HepG2 (cell line): Measurements from ENCODE around the gene TMEM218. TPM values are rescaled to one million over a fixed set of nuclear protein-coding genes. Genes with fewer than 3 reads are reported as not detected.
A peak's percentile ranks its signal among the peaks of the same experiment; 100 is the strongest.

Experiments
- ATAC-seq: fragments of 200-7000 bp; cut with Tn5 transposase; 3 replicates; pipeline ENCODE4 v1.9.1; 2020; ENCODE audit warnings: mild to moderate bottlenecking, moderate library complexity
- BruUV-seq: library from RNA; stranded (reverse); fragments of 400-500 nt; replicated peaks from 2 replicates; lab custom pipeline; 2021; lab: Mats Ljungman, UMichigan
- CTCF ChIA-PET: fragments of 300-600 bp; formaldehyde crosslinking; extraction: SDS; loops from one replicate; lab custom pipeline; 2021; ENCODE audit warnings: low total read pairs, inconsistent platforms, low intra/inter-chr PET ratio; lab: Yijun Ruan, JAX
- POLR2A ChIA-PET: fragments of 350-600 bp; sonication (Branson Sonifier 250); formaldehyde crosslinking; loops from one replicate; lab custom pipeline; 2020; ENCODE audit warnings: antibody characterized with exemption, inconsistent platforms; lab: Yijun Ruan, JAX
- DNase-seq: peaks from one replicate; pipeline ENCODE4 v3.0.0-alpha.2; 2015; ENCODE audit warnings: low spot score
- FAIRE-seq: peaks from 3 replicates; lab custom pipeline; 2011; peaks lifted over from hg19 to GRCh38; lab: Jason Lieb, UNC
- H2AFZ ChIP-seq: one replicate; pipeline ENCODE4 v1.6.1; 2011; ENCODE audit warnings: low read length, inconsistent platforms
- H3K27ac ChIP-seq: fragments of 300-600 bp; 3 replicates; pipeline ENCODE4 v1.8.0; 2011; ENCODE audit warnings: mixed run types, mild to moderate bottlenecking, mixed read lengths, low read length, inconsistent platforms; ENCODE audit not compliant: insufficient read depth; ENCODE audit errors: extremely low read length
- H3K27me3 ChIP-seq, 2 experiments: fragments of 200-600 bp in 1 of 2; 2 replicates in 1 of 2; 3 replicates in 1 of 2; pipeline versions ENCODE4 v1.6.0 to v1.8.0; 2011; ENCODE audit warnings: low read length in 2 of 2, mild to moderate bottlenecking in 2 of 2, moderate library complexity in 2 of 2, inconsistent platforms in 1 of 2; ENCODE audit not compliant: insufficient read depth in 2 of 2, control insufficient read depth in 1 of 2
- H3K36me3 ChIP-seq, 2 experiments: fragments of 200-600 bp in 1 of 2; replicated peaks in 1 of 2; 2 replicates in 1 of 2; 3 replicates in 1 of 2; pipeline versions ENCODE4 v1.5.1 to v1.8.0; 2011; ENCODE audit warnings: low read length in 2 of 2, inconsistent platforms in 1 of 2; ENCODE audit not compliant: insufficient read depth in 2 of 2, control insufficient read depth in 1 of 2
- H3K4me1 ChIP-seq: 2 replicates; pipeline ENCODE4 v1.5.1; 2012; ENCODE audit warnings: low read length, inconsistent platforms; ENCODE audit not compliant: insufficient read depth
- H3K4me2 ChIP-seq: 2 replicates; pipeline ENCODE4 v1.6.0; 2011; ENCODE audit warnings: low read depth, low read length, inconsistent platforms
- H3K4me3 ChIP-seq, 3 experiments: fragments of 200-600 bp in 1 of 3; sonication (generic), shearing (Covaris generic) in 1 of 3; replicated peaks in 1 of 3; 2 replicates each; pipeline ENCODE4 v1.5.1; 2011 to 2016; ENCODE audit warnings: low read length in 3 of 3, inconsistent platforms in 2 of 3, low read depth in 2 of 3, mild to moderate bottlenecking in 2 of 3, control low read depth in 1 of 3, mixed read lengths in 1 of 3; ENCODE audit not compliant: insufficient read depth in 1 of 3
- H3K79me2 ChIP-seq: one replicate; pipeline ENCODE4 v1.6.1; 2011; ENCODE audit warnings: low read length, inconsistent platforms; ENCODE audit not compliant: insufficient read depth
- H3K9ac ChIP-seq: 2 replicates; pipeline ENCODE4 v1.6.0; 2011; ENCODE audit warnings: mild to moderate bottlenecking, low read depth, low read length, inconsistent platforms; ENCODE audit not compliant: insufficient read depth
- H3K9me3 ChIP-seq: 2 replicates; pipeline ENCODE4 v1.5.1; 2012; ENCODE audit warnings: mild to moderate bottlenecking, low read length
- H4K20me1 ChIP-seq: 2 replicates; pipeline ENCODE4 v1.6.0; 2011; ENCODE audit warnings: inconsistent platforms, mild to moderate bottlenecking, low read length, moderate library complexity; ENCODE audit not compliant: insufficient read depth
- CAMTA2 ChIP-seq: sonication (generic); formaldehyde crosslinking; IDR thresholded peaks from 2 replicates; pipeline ENCODE4 v1.4.0; 2020; ENCODE audit warnings: mild to moderate bottlenecking, missing genetic modification reagents, borderline replicate concordance
- KDM2A ChIP-seq: sonication (generic); formaldehyde crosslinking; IDR thresholded peaks from 2 replicates; pipeline ENCODE4 v1.4.0; 2020; ENCODE audit warnings: low read depth, missing genetic modification reagents, borderline replicate concordance
- STAG1 ChIP-seq: sonication (generic); formaldehyde crosslinking; IDR thresholded peaks from 2 replicates; pipeline ENCODE4 v1.4.0; 2020; ENCODE audit warnings: missing genetic modification reagents
- ZBTB21 ChIP-seq: sonication (generic); formaldehyde crosslinking; IDR thresholded peaks from 2 replicates; pipeline ENCODE4 v1.4.0; 2020; ENCODE audit warnings: missing genetic modification reagents
- ZMYM4 ChIP-seq: sonication (generic); formaldehyde crosslinking; IDR thresholded peaks from 2 replicates; pipeline ENCODE4 v1.8.1; 2023; ENCODE audit warnings: mild to moderate bottlenecking, missing genetic modification reagents
- ZNF234 ChIP-seq: sonication (generic); formaldehyde crosslinking; conservative IDR thresholded peaks from 2 replicates; pipeline ENCODE4 v1.5.1; 2020; ENCODE audit warnings: mild to moderate bottlenecking, missing genetic modification reagents
- WGBS: methylation state at CpG from one replicate; pipeline ENCODE4 v1.1.6; 2017; ENCODE audit warnings: low lambda C conversion rate; 5-methylcytosine and 5-hydroxymethylcytosine counted together
- in situ Hi-C: cut with HindIII; loops from 2 replicates; pipeline ENCODE4 v1.10.0; 2017; ENCODE audit warnings: low pct_unique_long_range_greater_than_20kb; ENCODE audit not compliant: extremely low pct_ligation_motif_present
- intact Hi-C: fragments of 100-400 bp; cut with micrococcal nuclease; formaldehyde crosslinking; loops from one replicate; pipeline ENCODE4 v1.10.0; 2022; ENCODE audit not compliant: unreplicated experiment
- polyA plus RNA-seq, 8 experiments: library from polyadenylated mRNA; depleted of rRNA in 3 of 8; stranded (reverse) in 7 of 8; unstranded in 1 of 8; fragments of >200 nt; fragmentation: Illumina TruSeq in 4 of 8; extraction: Trizol in 4 of 8; gene quantifications; 2 replicates each; pipeline versions ENCODE4 v1.2.1 to v1.2.3, GENCODE V29; 2011 to 2016; ENCODE audit warnings: low read depth in 4 of 8, missing spikeins in 1 of 8, mixed read lengths in 1 of 8; ENCODE audit not compliant: insufficient read depth in 1 of 8
- total RNA-seq, 5 experiments: library from RNA; depleted of rRNA; stranded (reverse); fragments of >200 nt; fragmentation: Illumina TruSeq; extraction: Trizol; gene quantifications; 2 replicates each; pipeline ENCODE4 v1.2.3, GENCODE V29; 2016; ENCODE audit warnings: low read depth in 1 of 5
- TF ChIP-seq, protein P1 (sequence below): sonication (generic); formaldehyde crosslinking; conservative IDR thresholded peaks from 2 replicates; pipeline ENCODE4 v1.8.0; 2022; ENCODE audit warnings: mild to moderate bottlenecking, moderate library complexity, missing genetic modification reagents
- TF ChIP-seq, protein P2 (sequence below): sonication (generic); formaldehyde crosslinking; IDR thresholded peaks from 2 replicates; pipeline ENCODE4 v1.9.0; 2022; ENCODE audit warnings: missing genetic modification reagents, mild to moderate bottlenecking, borderline replicate concordance
- TF ChIP-seq, protein P3 (sequence below): sonication (generic); formaldehyde crosslinking; IDR thresholded peaks from 2 replicates; pipeline ENCODE4 v1.5.0; 2020; ENCODE audit warnings: mild to moderate bottlenecking, missing genetic modification reagents, moderate library complexity

TMEM218 gene
- total and polyA plus RNA-seq, 2 of the 13 experiments (the other 11 are each of a cell fraction or from before 2014, with no cell fraction given), result 11.8 to 14.0 TPM

DNA sequence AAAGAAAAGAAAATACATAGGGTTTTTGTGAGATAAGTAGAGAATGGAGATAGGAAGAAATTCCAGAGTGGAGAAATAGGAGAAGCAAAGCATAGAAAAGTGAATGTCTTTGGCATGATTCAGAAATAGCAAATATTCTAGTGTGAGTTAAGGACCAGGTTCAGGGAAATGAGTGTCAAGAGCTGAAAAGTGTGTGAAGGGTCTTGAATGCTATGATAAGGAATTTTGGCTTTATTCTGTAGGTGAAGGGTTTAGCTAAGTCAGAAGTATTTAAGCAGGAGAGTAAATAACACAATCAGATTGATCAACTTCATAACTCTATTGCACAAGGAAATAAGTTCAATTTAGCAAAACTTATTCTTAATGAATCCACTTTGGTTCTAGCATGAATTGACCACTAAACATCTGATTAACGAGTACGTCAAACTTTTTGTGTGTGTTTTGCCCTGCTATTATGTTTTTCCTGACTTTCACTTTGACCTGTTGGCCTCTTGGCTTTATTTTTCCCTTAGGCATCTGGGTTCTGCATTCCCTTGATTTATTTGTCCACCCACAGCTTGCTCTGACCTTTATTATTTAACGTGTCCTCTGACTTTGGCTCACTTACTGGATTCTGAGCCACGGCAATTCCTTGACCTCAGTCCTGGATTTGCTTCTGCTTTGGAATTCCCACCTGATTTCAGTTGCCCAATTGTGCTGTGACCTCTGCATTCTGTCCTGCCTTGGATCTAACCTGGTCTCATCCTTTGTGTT lies 11.9 kb upstream of the TMEM218 start (continued):
- TF ChIP-seq CAMTA2 (CRISPR knock-in tag) (no peak), ZNF234 (no peak)

GRCh38 chr11:125117429-125117828 lies 6.0 kb upstream of the TMEM218 start:
- no peak overlapping the region for H2AFZ ChIP-seq
- intact Hi-C loops, result no loop called here
- in situ Hi-C loops, result no loop called here
- TF ChIP-seq STAG1 (CRISPR knock-in tag), result no peak
- TF ChIP-seq, all 625 proteins: peak for 0
- Histone ChIP-seq H3K79me2 (no peaks in the 10 kb centered on the region), H3K4me1 (peaks cover 2% of the 10 kb centered on the region), H3K27ac (no peak overlapping the region), H3K9me3 (no peaks in the 10 kb centered on the region), H3K36me3 (no peaks in the 10 kb centered on the region), H3K4me3 (no peak overlapping the region), H3K27me3 (0 out of 5 replicates have a peak, but pooled peaks cover 0 to 4% of the 10 kb centered on the region in 2 experiments), H3K4me2 (no peak overlapping the region), H4K20me1 (no peaks in the 10 kb centered on the region), H3K9ac (no peak overlapping the region)
- WGBS, result 29% methylated on average over 4 of the region's 4 CpGs
- DNase-seq (no peak), ATAC-seq (no peak), FAIRE-seq (no peak)
- BruUV-seq, result no TSS peak
- CTCF ChIA-PET, result no interaction called here
- POLR2A ChIA-PET, result interaction anchor here (0.7 kb wide), 1 partner anchor 26 kb away, joined by 3 read pairs; no protein-coding TSS in a partner anchor

DNA sequence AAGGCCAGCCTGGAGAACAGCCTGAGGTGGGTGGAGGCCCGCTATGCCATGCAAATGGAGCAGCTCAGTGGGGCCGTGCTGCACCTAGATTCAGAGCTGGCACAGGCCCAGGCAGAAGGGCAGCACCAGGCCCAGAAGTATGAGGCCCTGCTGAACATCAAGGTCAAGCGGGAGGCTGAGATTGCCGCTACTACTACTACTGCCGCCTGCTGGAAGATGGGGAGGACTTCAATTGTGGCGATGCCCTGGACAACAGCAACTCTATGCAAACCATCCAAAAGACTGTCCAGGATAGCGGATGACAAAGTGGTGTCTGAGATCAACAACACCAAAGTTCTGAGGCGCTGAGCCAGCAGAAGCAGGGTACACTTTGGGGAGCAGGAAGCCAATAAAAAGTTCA lies 3.1 kb upstream of the TMEM218 start:
- no TSS peak for BruUV-seq
- TF ChIP-seq ZMYM4 (CRISPR knock-in tag) (no peak), ZBTB21 (no peak), KDM2A (CRISPR knock-in tag) (peak; percentile 25; the same call in 1 of the 2 replicates)
- TF ChIP-seq, protein P1, sequence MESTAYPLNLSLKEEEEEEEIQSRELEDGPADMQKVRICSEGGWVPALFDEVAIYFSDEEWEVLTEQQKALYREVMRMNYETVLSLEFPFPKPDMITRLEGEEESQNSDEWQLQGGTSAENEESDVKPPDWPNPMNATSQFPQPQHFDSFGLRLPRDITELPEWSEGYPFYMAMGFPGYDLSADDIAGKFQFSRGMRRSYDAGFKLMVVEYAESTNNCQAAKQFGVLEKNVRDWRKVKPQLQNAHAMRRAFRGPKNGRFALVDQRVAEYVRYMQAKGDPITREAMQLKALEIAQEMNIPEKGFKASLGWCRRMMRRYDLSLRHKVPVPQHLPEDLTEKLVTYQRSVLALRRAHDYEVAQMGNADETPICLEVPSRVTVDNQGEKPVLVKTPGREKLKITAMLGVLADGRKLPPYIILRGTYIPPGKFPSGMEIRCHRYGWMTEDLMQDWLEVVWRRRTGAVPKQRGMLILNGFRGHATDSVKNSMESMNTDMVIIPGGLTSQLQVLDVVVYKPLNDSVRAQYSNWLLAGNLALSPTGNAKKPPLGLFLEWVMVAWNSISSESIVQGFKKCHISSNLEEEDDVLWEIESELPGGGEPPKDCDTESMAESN (CRISPR knock-in tag), result no peak
- TF ChIP-seq, protein P2, sequence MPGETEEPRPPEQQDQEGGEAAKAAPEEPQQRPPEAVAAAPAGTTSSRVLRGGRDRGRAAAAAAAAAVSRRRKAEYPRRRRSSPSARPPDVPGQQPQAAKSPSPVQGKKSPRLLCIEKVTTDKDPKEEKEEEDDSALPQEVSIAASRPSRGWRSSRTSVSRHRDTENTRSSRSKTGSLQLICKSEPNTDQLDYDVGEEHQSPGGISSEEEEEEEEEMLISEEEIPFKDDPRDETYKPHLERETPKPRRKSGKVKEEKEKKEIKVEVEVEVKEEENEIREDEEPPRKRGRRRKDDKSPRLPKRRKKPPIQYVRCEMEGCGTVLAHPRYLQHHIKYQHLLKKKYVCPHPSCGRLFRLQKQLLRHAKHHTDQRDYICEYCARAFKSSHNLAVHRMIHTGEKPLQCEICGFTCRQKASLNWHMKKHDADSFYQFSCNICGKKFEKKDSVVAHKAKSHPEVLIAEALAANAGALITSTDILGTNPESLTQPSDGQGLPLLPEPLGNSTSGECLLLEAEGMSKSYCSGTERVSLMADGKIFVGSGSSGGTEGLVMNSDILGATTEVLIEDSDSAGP (CRISPR knock-in tag), result 0 out of 2 replicates have a peak, but pooled peaks have one; percentile 24
- TF ChIP-seq, protein P3, sequence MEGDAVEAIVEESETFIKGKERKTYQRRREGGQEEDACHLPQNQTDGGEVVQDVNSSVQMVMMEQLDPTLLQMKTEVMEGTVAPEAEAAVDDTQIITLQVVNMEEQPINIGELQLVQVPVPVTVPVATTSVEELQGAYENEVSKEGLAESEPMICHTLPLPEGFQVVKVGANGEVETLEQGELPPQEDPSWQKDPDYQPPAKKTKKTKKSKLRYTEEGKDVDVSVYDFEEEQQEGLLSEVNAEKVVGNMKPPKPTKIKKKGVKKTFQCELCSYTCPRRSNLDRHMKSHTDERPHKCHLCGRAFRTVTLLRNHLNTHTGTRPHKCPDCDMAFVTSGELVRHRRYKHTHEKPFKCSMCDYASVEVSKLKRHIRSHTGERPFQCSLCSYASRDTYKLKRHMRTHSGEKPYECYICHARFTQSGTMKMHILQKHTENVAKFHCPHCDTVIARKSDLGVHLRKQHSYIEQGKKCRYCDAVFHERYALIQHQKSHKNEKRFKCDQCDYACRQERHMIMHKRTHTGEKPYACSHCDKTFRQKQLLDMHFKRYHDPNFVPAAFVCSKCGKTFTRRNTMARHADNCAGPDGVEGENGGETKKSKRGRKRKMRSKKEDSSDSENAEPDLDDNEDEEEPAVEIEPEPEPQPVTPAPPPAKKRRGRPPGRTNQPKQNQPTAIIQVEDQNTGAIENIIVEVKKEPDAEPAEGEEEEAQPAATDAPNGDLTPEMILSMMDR, result peak; percentile 77

More for the DNA sequence above, 3.1 kb upstream of the TMEM218 start:
- intact Hi-C loops (loop anchor here (1.0 kb wide), 2 partner anchors 23 to 152 kb away; no protein-coding TSS in a partner anchor), in situ Hi-C loops (no loop called here)
- POLR2A ChIA-PET, result interaction anchor here (0.7 to 2.1 kb wide), 2 partner anchors 9 to 143 kb away, joined by 3 to 10 read pairs; no protein-coding TSS in a partner anchor
- WGBS, result 40% methylated on average over 5 of the region's 8 CpGs
- H3K27ac ChIP-seq, result no peak overlapping the region
- no peak overlapping the region for H2AFZ ChIP-seq
- peaks cover 14% of the 10 kb centered on the region for H3K4me1 ChIP-seq
- H3K9me3 ChIP-seq, result no peaks in the 10 kb centered on the region
- no peaks in the 10 kb centered on the region for H4K20me1 ChIP-seq
- H3K79me2 ChIP-seq, result peaks cover 3% of the 10 kb centered on the region
- peak overlapping the region; percentile 28; the same call in 1 of the 2 replicates for H3K4me2 ChIP-seq
- H3K9ac ChIP-seq, result no peak overlapping the region
- peak; percentile 49 for DNase-seq
- H3K4me3 ChIP-seq, result no peak overlapping the region; a peak in 1 of 6 replicates
- H3K36me3 ChIP-seq, result no peaks in the 10 kb centered on the region
- ATAC-seq, result no peak
- no peaks in the 10 kb centered on the region; a peak in 1 of 5 replicates for H3K27me3 ChIP-seq
- CTCF ChIA-PET, result interaction anchor here (1.1 to 1.4 kb wide), 3 partner anchors 24 to 153 kb away, joined by 3 to 7 read pairs (median 5); no protein-coding TSS in a partner anchor
- peak; percentile 66 for FAIRE-seq
